HFFc6 (cell line): ENCODE measurements around the gene PIGV. TPM values are rescaled to one million over a fixed set of nuclear protein-coding genes. Genes with fewer than 3 reads are reported as not detected.
A peak's percentile ranks its signal among the peaks of the same experiment; 100 is the strongest.

Experiments used
- DNase-seq: peaks from one replicate; pipeline ENCODE4 v3.0.0-alpha.2; 2018
- H3K27ac Mint-ChIP-seq: 2 replicates; pipeline ENCODE4 v1.8.0; 2020; ENCODE audit warnings: mild to moderate bottlenecking, mixed read lengths
- H3K27me3 Mint-ChIP-seq: 2 replicates; pipeline ENCODE4 v1.8.0; 2021; ENCODE audit warnings: mild to moderate bottlenecking, moderate library complexity, mixed read lengths; ENCODE audit not compliant: insufficient read depth
- H3K36me3 Mint-ChIP-seq: 2 replicates; pipeline ENCODE4 v1.8.0; 2021; ENCODE audit warnings: low read depth, mixed read lengths
- H3K4me1 Mint-ChIP-seq: 2 replicates; pipeline ENCODE4 v1.8.0; 2020; ENCODE audit warnings: low read depth, mixed read lengths
- H3K4me3 Mint-ChIP-seq: 2 replicates; pipeline ENCODE4 v1.8.0; 2020; ENCODE audit warnings: mild to moderate bottlenecking, moderate library complexity, mixed read lengths
- H3K9me3 Mint-ChIP-seq: 2 replicates; pipeline ENCODE4 v1.8.0; 2020; ENCODE audit warnings: mild to moderate bottlenecking, mixed read lengths
- CTCF ChIP-seq: fragments of 200-600 bp; sonication (generic); IDR thresholded peaks from 2 replicates; pipeline ENCODE4 v1.5.0; 2021; ENCODE audit warnings: antibody characterized with exemption, mild to moderate bottlenecking
- total RNA-seq, 6 experiments: library from RNA; stranded (reverse); fragmentation: NEBNext Ultra II Directional; extraction: Animal tissue kit (Norgen Biotek cat#: 25700); gene quantifications; 2 replicates in 1 of 6; 3 replicates in 5 of 6; pipeline ENCODE4 v1.2.3, GENCODE V29; 2021

PIGV gene
- total RNA-seq, 6 experiments from 2014 or later = 11.5 to 16.4 (median 13.6) TPM

GRCh38 chr1:26785611-26786436 is 1.9 kb upstream of the PIGV start:
- Mint-ChIP-seq H3K4me3 (peak overlapping the region; percentile 95), H3K4me1 (peaks cover 91% of the 10 kb centered on the region), H3K27ac (peak overlapping the region; percentile 100), H3K27me3 (peaks cover 11% of the 10 kb centered on the region), H3K36me3 (peaks cover 33% of the 10 kb centered on the region), H3K9me3 (no peaks in the 10 kb centered on the region)
- DNase-seq = peak; percentile 29
- TF ChIP-seq CTCF = no peak

- Mint-ChIP-seq H3K4me3 (peak overlapping the region; percentile 95), H3K36me3 (peaks cover 25% of the 10 kb centered on the region), H3K9me3 (no peaks in the 10 kb centered on the region), H3K27me3 (peaks cover 11% of the 10 kb centered on the region), H3K4me1 (peaks cover 84% of the 10 kb centered on the region), H3K27ac (peak overlapping the region; percentile 100)
- no peak for TF ChIP-seq CTCF
- DNase-seq = peak; percentile 84
These were observed 1.0 kb upstream of the PIGV start for GRCh38 chr1:26786437-26787380.

GRCh38 chr1:26787381-26787705 is 407 bp upstream of the PIGV start:
- peaks cover 77% of the 10 kb centered on the region for H3K4me1 Mint-ChIP-seq
- H3K9me3 Mint-ChIP-seq = no peaks in the 10 kb centered on the region
- H3K27me3 Mint-ChIP-seq = peaks cover 11% of the 10 kb centered on the region
- peaks cover 21% of the 10 kb centered on the region for H3K36me3 Mint-ChIP-seq
- peak overlapping the region; percentile 95 for H3K4me3 Mint-ChIP-seq
- DNase-seq = peak; percentile 55
- TF ChIP-seq CTCF = no peak
- peak overlapping the region; percentile 100 for H3K27ac Mint-ChIP-seq

GRCh38 chr1:26788515-26788785 is 700 bp downstream of the PIGV start:
- H3K36me3 Mint-ChIP-seq = 0 out of 2 replicates have a peak, but pooled peaks cover 10% of the 10 kb centered on the region
- no peak for DNase-seq
- H3K27ac Mint-ChIP-seq = peak overlapping the region; percentile 100
- TF ChIP-seq CTCF = no peak
- H3K27me3 Mint-ChIP-seq = peaks cover 11% of the 10 kb centered on the region
- H3K9me3 Mint-ChIP-seq = no peaks in the 10 kb centered on the region
- peak overlapping the region; percentile 95 for H3K4me3 Mint-ChIP-seq
- H3K4me1 Mint-ChIP-seq = peaks cover 66% of the 10 kb centered on the region

- peak; percentile 85 for DNase-seq
- H3K4me1 Mint-ChIP-seq = peaks cover 61% of the 10 kb centered on the region
- peak; percentile 97 for TF ChIP-seq CTCF
- peaks cover 11% of the 10 kb centered on the region for H3K27me3 Mint-ChIP-seq
- no peaks in the 10 kb centered on the region for H3K9me3 Mint-ChIP-seq
- peak overlapping the region; percentile 95 for H3K4me3 Mint-ChIP-seq
- peaks cover 6% of the 10 kb centered on the region; the same call in 1 of the 2 replicates for H3K36me3 Mint-ChIP-seq
- peak overlapping the region; percentile 100 for H3K27ac Mint-ChIP-seq
These were observed 1.3 kb downstream of the PIGV start for GRCh38 chr1:26788836-26789611.
